HEK293 (cell line): Measurements from ENCODE around the gene PLBD2.

ENCODE experiments used
- CTCF ChIA-PET: fragments of 350-600 bp; formaldehyde crosslinking; extraction: SDS; loops from one replicate; lab custom pipeline; 2021; ENCODE audit warnings: antibody characterized with exemption; lab: Yijun Ruan, JAX
- POLR2A ChIA-PET: fragments of 300-600 bp; formaldehyde crosslinking; extraction: SDS; loops from one replicate; lab custom pipeline; 2020; ENCODE audit warnings: antibody characterized with exemption, inconsistent platforms; lab: Yijun Ruan, JAX
- H3K27ac ChIP-seq: fragments of 200-500 bp; sonication (Bioruptor generic); 2 replicates; pipeline ENCODE4 v1.5.1; 2014; ENCODE audit warnings: low read depth, low read length, control low read depth, inconsistent platforms; ENCODE audit errors: extremely low read depth
- H3K36me3 ChIP-seq, 2 experiments: fragments of 200-500 bp in 1 of 2; sonication (Bioruptor generic) in 1 of 2; 1 replicate in 1 of 2; 2 replicates in 1 of 2; pipeline ENCODE4 v1.5.1; 2014 to 2017; ENCODE audit warnings: inconsistent platforms in 2 of 2, low read length in 2 of 2; ENCODE audit not compliant: control insufficient read depth in 2 of 2, insufficient read depth in 1 of 2
- H3K4me1 ChIP-seq: fragments of 200-500 bp; sonication (Bioruptor generic); 2 replicates; pipeline ENCODE4 v1.5.1; 2014; ENCODE audit warnings: mild to moderate bottlenecking, low read length, inconsistent platforms; ENCODE audit not compliant: control insufficient read depth, insufficient read depth
- H3K4me3 ChIP-seq: 2 replicates; pipeline ENCODE4 v1.5.1; 2011; ENCODE audit warnings: low read depth, mild to moderate bottlenecking, control low read depth, low read length, moderate library complexity
- H3K9me3 ChIP-seq: fragments of 200-500 bp; sonication (Bioruptor generic); 2 replicates; pipeline ENCODE4 v1.5.1; 2014; ENCODE audit warnings: low read depth, low read length, inconsistent platforms; ENCODE audit not compliant: control insufficient read depth, insufficient read depth
- ATF2 ChIP-seq: fragments of 450-650 bp; formaldehyde crosslinking; IDR thresholded peaks from 2 replicates; pipeline ENCODE4 v1.5.1; 2016; ENCODE audit warnings: missing biosample characterization, missing genetic modification characterization, low read depth
- GLIS2 ChIP-seq: fragments of 450-650 bp; formaldehyde crosslinking; IDR thresholded peaks from 2 replicates; pipeline ENCODE4 v1.5.1; 2016; ENCODE audit warnings: missing biosample characterization, missing genetic modification characterization
- SP3 ChIP-seq: fragments of 450-650 bp; formaldehyde crosslinking; IDR thresholded peaks from 2 replicates; pipeline ENCODE4 v1.5.1; 2016; ENCODE audit warnings: missing biosample characterization, missing genetic modification characterization
- ZBTB48 ChIP-seq: fragments of 450-650 bp; formaldehyde crosslinking; IDR thresholded peaks from 2 replicates; pipeline ENCODE4 v1.5.1; 2016; ENCODE audit warnings: missing biosample characterization, missing genetic modification characterization
- ZBTB8A ChIP-seq: fragments of 450-650 bp; formaldehyde crosslinking; IDR thresholded peaks from 2 replicates; pipeline ENCODE4 v1.5.1; 2016; ENCODE audit warnings: missing biosample characterization, missing genetic modification characterization
- ZFHX2 ChIP-seq: fragments of 450-650 bp; formaldehyde crosslinking; conservative IDR thresholded peaks from 2 replicates; pipeline ENCODE4 v1.5.1; 2016; ENCODE audit warnings: missing biosample characterization, missing genetic modification characterization
- ZNF24 ChIP-seq: fragments of 450-650 bp; formaldehyde crosslinking; IDR thresholded peaks from 2 replicates; pipeline ENCODE4 v1.5.1; 2016; ENCODE audit warnings: missing biosample characterization, missing genetic modification characterization
- ZNF426 ChIP-seq: fragments of 450-650 bp; formaldehyde crosslinking; IDR thresholded peaks from 2 replicates; pipeline ENCODE4 v1.5.1; 2017; ENCODE audit warnings: missing biosample characterization, missing genetic modification characterization, mild to moderate bottlenecking, inconsistent platforms, moderate library complexity
- ZNF701 ChIP-seq: fragments of 450-650 bp; formaldehyde crosslinking; IDR thresholded peaks from 2 replicates; pipeline ENCODE4 v1.5.1; 2016; ENCODE audit warnings: missing biosample characterization, missing genetic modification characterization
- ZNF704 ChIP-seq: fragments of 450-650 bp; formaldehyde crosslinking; IDR thresholded peaks from 2 replicates; pipeline ENCODE4 v1.5.1; 2016; ENCODE audit warnings: missing biosample characterization, missing genetic modification characterization
- TF ChIP-seq, protein P1 (sequence below): fragments of 450-650 bp; formaldehyde crosslinking; IDR thresholded peaks from 2 replicates; pipeline ENCODE4 v1.5.1; 2016; ENCODE audit warnings: missing biosample characterization, missing genetic modification characterization
- TF ChIP-seq, protein P2 (sequence below): fragments of 450-650 bp; formaldehyde crosslinking; IDR thresholded peaks from 2 replicates; pipeline ENCODE4 v1.5.1; 2016; ENCODE audit warnings: missing biosample characterization, missing genetic modification characterization, borderline replicate concordance
- TF ChIP-seq, protein P3 (sequence below): fragments of 450-650 bp; formaldehyde crosslinking; IDR thresholded peaks from 2 replicates; pipeline ENCODE4 v1.5.1; 2016; ENCODE audit warnings: missing biosample characterization, missing genetic modification characterization

Gene PLBD2

GRCh38 chr12:113427882-113428281, 69.5 kb downstream of the PLBD2 start:
- ChIA-PET CTCF (no interaction called here), POLR2A (no interaction called here)
- Histone ChIP-seq H3K36me3 (peaks cover 0 to 4% of the 10 kb centered on the region in 2 experiments; a peak in 1 of 3 replicates), H3K9me3 (no peaks in the 10 kb centered on the region), H3K4me3 (no peak overlapping the region), H3K27ac (no peak overlapping the region), H3K4me1 (no peaks in the 10 kb centered on the region)
- TF ChIP-seq GLIS2 (tag by site-specific recombination) (no peak), ZNF704 (tag by site-specific recombination) (no peak), ZBTB48 (tag by site-specific recombination) (no peak), ZNF701 (no peak), ZBTB8A (no peak), SP3 (tag by site-specific recombination) (no peak), ZNF426 (tag by site-specific recombination) (no peak), ZNF24 (tag by site-specific recombination) (no peak), ZFHX2 (tag by site-specific recombination) (0 out of 2 replicates have a peak, but pooled peaks have one; percentile 18), ATF2 (tag by site-specific recombination) (no peak)
- TF ChIP-seq, protein P1, sequence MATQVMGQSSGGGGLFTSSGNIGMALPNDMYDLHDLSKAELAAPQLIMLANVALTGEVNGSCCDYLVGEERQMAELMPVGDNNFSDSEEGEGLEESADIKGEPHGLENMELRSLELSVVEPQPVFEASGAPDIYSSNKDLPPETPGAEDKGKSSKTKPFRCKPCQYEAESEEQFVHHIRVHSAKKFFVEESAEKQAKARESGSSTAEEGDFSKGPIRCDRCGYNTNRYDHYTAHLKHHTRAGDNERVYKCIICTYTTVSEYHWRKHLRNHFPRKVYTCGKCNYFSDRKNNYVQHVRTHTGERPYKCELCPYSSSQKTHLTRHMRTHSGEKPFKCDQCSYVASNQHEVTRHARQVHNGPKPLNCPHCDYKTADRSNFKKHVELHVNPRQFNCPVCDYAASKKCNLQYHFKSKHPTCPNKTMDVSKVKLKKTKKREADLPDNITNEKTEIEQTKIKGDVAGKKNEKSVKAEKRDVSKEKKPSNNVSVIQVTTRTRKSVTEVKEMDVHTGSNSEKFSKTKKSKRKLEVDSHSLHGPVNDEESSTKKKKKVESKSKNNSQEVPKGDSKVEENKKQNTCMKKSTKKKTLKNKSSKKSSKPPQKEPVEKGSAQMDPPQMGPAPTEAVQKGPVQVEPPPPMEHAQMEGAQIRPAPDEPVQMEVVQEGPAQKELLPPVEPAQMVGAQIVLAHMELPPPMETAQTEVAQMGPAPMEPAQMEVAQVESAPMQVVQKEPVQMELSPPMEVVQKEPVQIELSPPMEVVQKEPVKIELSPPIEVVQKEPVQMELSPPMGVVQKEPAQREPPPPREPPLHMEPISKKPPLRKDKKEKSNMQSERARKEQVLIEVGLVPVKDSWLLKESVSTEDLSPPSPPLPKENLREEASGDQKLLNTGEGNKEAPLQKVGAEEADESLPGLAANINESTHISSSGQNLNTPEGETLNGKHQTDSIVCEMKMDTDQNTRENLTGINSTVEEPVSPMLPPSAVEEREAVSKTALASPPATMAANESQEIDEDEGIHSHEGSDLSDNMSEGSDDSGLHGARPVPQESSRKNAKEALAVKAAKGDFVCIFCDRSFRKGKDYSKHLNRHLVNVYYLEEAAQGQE (tag by site-specific recombination), result peak; percentile 80
- TF ChIP-seq, protein P2, sequence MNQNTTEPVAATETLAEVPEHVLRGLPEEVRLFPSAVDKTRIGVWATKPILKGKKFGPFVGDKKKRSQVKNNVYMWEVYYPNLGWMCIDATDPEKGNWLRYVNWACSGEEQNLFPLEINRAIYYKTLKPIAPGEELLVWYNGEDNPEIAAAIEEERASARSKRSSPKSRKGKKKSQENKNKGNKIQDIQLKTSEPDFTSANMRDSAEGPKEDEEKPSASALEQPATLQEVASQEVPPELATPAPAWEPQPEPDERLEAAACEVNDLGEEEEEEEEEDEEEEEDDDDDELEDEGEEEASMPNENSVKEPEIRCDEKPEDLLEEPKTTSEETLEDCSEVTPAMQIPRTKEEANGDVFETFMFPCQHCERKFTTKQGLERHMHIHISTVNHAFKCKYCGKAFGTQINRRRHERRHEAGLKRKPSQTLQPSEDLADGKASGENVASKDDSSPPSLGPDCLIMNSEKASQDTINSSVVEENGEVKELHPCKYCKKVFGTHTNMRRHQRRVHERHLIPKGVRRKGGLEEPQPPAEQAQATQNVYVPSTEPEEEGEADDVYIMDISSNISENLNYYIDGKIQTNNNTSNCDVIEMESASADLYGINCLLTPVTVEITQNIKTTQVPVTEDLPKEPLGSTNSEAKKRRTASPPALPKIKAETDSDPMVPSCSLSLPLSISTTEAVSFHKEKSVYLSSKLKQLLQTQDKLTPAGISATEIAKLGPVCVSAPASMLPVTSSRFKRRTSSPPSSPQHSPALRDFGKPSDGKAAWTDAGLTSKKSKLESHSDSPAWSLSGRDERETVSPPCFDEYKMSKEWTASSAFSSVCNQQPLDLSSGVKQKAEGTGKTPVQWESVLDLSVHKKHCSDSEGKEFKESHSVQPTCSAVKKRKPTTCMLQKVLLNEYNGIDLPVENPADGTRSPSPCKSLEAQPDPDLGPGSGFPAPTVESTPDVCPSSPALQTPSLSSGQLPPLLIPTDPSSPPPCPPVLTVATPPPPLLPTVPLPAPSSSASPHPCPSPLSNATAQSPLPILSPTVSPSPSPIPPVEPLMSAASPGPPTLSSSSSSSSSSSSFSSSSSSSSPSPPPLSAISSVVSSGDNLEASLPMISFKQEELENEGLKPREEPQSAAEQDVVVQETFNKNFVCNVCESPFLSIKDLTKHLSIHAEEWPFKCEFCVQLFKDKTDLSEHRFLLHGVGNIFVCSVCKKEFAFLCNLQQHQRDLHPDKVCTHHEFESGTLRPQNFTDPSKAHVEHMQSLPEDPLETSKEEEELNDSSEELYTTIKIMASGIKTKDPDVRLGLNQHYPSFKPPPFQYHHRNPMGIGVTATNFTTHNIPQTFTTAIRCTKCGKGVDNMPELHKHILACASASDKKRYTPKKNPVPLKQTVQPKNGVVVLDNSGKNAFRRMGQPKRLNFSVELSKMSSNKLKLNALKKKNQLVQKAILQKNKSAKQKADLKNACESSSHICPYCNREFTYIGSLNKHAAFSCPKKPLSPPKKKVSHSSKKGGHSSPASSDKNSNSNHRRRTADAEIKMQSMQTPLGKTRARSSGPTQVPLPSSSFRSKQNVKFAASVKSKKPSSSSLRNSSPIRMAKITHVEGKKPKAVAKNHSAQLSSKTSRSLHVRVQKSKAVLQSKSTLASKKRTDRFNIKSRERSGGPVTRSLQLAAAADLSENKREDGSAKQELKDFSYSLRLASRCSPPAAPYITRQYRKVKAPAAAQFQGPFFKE (tag by site-specific recombination), result no peak
- TF ChIP-seq, protein P3, sequence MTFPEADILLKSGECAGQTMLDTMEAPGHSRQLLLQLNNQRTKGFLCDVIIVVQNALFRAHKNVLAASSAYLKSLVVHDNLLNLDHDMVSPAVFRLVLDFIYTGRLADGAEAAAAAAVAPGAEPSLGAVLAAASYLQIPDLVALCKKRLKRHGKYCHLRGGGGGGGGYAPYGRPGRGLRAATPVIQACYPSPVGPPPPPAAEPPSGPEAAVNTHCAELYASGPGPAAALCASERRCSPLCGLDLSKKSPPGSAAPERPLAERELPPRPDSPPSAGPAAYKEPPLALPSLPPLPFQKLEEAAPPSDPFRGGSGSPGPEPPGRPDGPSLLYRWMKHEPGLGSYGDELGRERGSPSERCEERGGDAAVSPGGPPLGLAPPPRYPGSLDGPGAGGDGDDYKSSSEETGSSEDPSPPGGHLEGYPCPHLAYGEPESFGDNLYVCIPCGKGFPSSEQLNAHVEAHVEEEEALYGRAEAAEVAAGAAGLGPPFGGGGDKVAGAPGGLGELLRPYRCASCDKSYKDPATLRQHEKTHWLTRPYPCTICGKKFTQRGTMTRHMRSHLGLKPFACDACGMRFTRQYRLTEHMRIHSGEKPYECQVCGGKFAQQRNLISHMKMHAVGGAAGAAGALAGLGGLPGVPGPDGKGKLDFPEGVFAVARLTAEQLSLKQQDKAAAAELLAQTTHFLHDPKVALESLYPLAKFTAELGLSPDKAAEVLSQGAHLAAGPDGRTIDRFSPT (tag by site-specific recombination), result no peak
- TF ChIP-seq, all 188 proteins: peak for 2
